DOHH2 (cell line): ENCODE results near the gene CTSE.

Experiments used
- EZH2phosphoT487 ChIP-seq: fragments of 200-600 bp; sonication (generic); IDR thresholded peaks from 2 replicates; pipeline ENCODE4 v1.6.1; 2017; ENCODE audit warnings: borderline replicate concordance, mild to moderate bottlenecking, antibody characterized with exemption, low read length, moderate library complexity, mixed read lengths
- TF ChIP-seq, protein P1 (sequence below): fragments of 200-600 bp; sonication (generic); IDR thresholded peaks from one replicate; pipeline ENCODE4 v1.5.1; 2014; ENCODE audit warnings: antibody characterized with exemption, mild to moderate bottlenecking, low read depth, low read length; ENCODE audit not compliant: poor library complexity, severe bottlenecking

DNA sequence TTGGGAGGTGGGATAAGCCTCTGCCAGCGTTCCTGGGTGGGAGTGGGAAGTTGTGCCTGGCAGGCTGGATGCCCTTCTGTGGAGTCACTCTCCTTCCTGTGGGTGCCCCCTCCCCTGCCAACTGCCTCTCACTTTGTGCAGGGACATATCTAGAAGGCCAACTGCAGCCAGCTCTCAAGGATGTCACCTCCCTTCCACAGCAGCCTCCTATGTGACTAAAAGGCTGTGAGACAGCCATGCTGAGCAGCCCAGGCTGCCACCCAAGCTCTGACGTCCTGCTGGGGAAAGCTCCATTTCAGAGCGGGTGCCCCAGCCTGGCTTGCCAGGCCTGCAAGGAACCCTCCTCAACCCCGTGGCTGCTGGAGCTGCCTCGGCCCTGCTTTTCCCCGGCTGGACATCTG is 60.9 kb downstream of the CTSE start:
- TF ChIP-seq EZH2phosphoT487 = no peak
- TF ChIP-seq, protein P1, sequence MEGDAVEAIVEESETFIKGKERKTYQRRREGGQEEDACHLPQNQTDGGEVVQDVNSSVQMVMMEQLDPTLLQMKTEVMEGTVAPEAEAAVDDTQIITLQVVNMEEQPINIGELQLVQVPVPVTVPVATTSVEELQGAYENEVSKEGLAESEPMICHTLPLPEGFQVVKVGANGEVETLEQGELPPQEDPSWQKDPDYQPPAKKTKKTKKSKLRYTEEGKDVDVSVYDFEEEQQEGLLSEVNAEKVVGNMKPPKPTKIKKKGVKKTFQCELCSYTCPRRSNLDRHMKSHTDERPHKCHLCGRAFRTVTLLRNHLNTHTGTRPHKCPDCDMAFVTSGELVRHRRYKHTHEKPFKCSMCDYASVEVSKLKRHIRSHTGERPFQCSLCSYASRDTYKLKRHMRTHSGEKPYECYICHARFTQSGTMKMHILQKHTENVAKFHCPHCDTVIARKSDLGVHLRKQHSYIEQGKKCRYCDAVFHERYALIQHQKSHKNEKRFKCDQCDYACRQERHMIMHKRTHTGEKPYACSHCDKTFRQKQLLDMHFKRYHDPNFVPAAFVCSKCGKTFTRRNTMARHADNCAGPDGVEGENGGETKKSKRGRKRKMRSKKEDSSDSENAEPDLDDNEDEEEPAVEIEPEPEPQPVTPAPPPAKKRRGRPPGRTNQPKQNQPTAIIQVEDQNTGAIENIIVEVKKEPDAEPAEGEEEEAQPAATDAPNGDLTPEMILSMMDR = no peak
